GM12873 (cell line): ENCODE measurements around the gene KLF9.

Experiments
- TF ChIP-seq, protein P1 (sequence below): IDR thresholded peaks from 2 replicates; pipeline ENCODE4 v1.5.1; 2012; ENCODE audit warnings: low read depth, mild to moderate bottlenecking, moderate library complexity, low read length, control low read depth; ENCODE audit not compliant: insufficient read depth; ENCODE audit errors: missing control alignments

Gene KLF9

DNA sequence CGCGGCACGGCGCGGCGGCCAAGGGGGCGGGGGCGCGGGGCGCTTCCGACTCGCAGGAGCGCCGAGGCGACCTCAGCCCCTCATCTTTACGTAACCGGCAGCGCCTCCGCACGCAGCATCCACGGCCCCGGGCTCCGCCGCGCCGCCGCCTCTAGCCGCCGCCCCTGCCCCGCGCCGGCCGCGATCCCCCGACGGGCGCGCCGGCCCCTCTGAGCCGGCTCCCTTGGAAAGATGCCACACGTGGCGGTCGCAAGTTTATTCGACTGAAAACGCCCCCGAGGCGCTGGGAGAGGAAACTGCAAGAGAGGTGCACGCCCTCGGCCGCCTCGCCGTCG is 1.0 kb downstream of the KLF9 start:
- TF ChIP-seq, protein P1, sequence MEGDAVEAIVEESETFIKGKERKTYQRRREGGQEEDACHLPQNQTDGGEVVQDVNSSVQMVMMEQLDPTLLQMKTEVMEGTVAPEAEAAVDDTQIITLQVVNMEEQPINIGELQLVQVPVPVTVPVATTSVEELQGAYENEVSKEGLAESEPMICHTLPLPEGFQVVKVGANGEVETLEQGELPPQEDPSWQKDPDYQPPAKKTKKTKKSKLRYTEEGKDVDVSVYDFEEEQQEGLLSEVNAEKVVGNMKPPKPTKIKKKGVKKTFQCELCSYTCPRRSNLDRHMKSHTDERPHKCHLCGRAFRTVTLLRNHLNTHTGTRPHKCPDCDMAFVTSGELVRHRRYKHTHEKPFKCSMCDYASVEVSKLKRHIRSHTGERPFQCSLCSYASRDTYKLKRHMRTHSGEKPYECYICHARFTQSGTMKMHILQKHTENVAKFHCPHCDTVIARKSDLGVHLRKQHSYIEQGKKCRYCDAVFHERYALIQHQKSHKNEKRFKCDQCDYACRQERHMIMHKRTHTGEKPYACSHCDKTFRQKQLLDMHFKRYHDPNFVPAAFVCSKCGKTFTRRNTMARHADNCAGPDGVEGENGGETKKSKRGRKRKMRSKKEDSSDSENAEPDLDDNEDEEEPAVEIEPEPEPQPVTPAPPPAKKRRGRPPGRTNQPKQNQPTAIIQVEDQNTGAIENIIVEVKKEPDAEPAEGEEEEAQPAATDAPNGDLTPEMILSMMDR, result no peak

DNA sequence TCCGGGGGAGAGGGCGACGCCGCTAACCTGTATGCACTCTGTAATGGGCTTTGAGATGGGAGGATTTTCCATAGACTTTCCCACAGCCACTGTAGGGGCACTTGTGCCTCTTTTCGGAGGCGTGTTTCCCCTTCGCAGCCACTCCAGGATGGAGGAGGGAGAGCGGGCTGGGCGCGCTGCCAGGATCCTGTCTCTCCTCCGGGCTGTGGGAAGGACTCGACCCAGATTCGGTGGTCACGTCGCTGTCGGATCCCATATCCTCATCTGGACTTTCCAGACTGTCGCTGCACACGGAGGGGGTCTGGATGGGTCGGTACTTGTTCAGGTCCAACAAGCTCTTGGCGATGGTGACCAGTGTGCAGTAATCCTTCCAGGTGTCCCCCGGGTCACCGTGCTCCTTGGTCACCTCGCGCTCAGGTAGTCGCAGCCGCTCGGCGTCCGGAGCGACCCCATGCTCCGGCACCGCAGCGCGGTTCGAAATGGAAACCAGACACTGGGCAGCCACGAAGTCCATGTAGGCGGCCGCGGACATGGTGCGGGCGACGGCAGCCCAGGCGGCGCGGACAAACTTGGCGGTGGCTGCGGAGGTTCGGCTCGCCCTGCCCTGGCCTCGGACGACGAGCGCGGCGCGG is 1.5 kb downstream of the KLF9 start:
- TF ChIP-seq, protein P1, result no peak

DNA sequence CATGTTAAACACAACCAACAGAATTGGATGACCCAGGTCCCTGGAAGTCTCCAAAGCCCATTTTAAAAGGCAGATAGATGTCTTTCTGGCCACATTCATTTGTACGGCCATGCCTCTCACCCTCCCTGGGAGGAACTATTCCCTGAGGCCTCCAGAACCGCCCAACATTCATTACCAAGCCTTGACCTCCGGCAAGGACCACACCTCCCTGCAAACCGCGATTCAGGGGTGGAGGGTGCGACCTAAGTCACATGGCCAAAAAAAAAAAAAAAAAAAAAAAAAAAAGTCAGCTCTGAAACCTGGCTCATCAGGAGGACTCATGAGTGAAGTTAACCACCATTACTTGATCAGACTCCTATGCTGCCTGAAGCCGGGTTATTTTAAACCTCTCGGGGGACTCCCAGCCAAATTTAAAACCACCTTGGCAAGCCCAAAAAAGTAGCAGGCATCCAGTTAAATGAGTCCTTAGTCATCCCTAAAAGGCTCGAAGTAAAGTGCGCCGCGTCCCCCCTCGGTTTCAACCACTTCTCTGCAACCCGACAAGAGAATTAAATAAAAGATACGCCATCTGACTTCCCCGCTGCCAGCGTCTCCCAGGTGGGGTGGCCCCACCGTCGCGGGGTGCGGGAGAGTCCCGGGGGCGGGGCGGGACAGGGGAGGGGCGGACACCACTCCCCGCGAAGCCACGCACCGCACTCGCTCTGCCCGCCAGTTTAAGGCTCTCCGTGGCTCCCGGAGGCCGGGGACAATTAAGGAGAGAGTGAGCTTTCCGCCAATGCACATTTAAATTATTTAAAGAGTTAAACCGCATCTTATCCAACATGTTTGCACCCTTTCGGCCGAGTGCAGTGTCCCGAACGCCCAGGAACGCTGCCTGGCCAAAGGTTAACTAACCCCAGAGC is 2.3 kb downstream of the KLF9 start:
- TF ChIP-seq, protein P1, result no peak

DNA sequence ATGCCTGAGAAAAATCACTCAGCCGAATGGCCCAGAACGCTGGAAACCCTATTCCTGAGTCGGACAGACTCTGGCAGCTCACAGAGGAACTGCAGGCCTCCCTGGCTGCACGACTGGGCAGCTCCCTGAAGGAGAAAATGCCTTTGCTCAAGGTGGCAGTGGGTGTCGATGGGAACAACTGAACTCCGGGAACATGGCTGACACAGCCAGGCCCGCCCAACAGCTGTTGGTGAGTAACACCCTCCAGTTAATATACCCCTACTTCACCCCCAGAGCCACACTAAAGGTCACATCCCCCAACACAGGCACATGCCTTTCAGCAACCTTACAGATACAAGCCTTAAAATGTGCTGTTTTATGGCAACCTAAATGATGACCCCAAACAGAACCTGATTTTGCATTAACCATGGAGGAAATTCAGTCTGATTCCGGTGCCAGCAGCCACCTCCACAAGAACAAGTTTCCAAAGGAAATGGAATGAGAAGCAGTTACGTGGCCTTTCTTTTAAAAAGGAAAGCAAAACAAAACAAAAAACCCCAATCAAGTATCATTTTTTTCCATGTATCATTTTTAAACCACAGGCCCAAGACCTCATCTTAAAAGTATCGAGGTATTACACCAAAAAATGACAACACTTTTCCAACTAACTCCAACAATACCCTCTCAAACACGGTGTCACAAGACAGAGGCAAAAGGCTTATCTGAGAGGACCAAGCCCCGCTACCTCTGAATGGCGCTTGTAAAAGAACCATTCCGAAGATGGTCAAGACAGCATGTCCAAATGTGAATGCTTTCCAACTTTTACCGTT is 3.1 kb downstream of the KLF9 start:
- TF ChIP-seq, protein P1, result no peak

DNA sequence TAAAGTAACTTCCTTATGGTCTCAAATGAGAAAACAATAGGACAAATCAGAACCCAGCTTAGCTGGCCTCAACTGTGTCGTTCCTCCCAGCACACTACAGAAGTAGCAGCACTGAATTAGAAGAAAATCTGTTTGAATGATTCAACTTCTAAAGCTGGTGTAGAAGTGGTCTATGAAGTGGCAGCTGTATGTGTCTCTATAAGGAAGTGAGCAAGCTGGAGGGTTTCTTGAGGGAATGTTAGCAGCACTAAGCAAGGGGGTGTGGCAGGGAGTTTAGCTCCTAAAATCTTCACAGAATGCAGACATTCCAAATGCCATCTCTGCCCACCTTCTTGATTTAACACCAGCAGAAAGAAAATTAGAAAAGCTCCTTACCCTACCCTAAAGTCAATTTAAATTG is 4.1 kb downstream of the KLF9 start:
- TF ChIP-seq, protein P1, result no peak

DNA sequence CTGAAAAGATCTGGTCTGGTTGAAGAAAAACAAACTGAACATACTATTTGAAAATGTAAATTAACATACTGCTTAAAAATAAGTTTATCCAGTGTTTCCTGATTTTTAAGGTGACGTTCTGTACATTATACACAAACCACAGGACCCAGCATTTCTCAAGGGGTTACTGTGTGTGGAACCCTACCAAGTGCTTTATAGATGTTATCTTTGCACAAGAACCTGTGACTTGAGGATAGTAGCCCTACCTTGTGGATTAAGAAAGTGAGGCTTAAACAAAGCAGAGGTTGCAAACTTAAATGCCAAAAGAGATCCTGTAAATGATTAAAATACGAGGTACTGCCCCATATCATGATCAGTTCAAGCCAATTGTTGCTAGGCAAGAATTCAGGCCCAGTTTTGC is 4.7 kb downstream of the KLF9 start:
- TF ChIP-seq, protein P1, result no peak

DNA sequence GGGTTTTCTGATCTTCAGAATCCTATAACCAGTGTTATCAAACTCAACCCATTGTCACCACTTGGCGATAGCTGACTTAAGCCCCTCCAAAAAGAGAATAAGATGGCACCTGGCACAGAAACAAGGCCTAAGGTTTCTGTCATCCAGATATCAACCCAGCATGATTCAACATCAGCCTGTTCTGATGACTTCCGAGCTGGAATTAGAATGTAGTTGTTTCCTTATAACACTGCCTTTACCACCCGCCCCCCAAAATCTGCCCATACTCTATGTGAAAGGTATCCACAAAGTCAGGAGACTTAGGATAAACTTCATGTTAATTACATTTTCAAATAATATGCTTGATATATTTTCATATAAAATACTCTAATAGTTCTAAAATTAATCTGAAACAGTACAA is 5.2 kb downstream of the KLF9 start:
- TF ChIP-seq, protein P1, result no peak
